Esophagus squamous epithelium (tissue), 4 donors: ENCODE data around the gene ARNT2.

Experiments used
- CTCF ChIP-seq, 6 experiments: fragments of 450-650 bp in 4 of 6; fragments of 200-600 bp in 2 of 6; sonication (generic) in 2 of 6; IDR thresholded peaks; one replicate each; pipeline ENCODE4 v1.5.1; 2016 to 2019; ENCODE audit warnings: antibody characterized with exemption in 6 of 6, mild to moderate bottlenecking in 4 of 6, moderate library complexity in 4 of 6
- POLR2A ChIP-seq, 4 donors: fragments of 450-650 bp; IDR thresholded peaks; one replicate each; pipeline ENCODE4 v1.6.1; 2017; ENCODE audit warnings: antibody characterized with exemption in 4 of 4, mild to moderate bottlenecking in 4 of 4, moderate library complexity in 3 of 4

- TF ChIP-seq CTCF (IDR thresholded peaks at IDR 0.05), result no peak
- no peak for TF ChIP-seq POLR2A (IDR thresholded peaks at IDR 0.05)
Observed at GRCh38 chr15:80405554-80405850, 1.3 kb downstream of the ARNT2 start.
